Measurements from ENCODE around the gene MAGEA2.
"Not testable (repeated sequence)": the region's sequence is repeated elsewhere in the genome, so short reads cannot be mapped to it uniquely, and the experiment has no call there.

- not testable (repeated sequence) for TF ChIP-seq CTCF (IDR thresholded peaks at IDR 0.05; ENCODE audit: insufficient read depth, low read length, poor library complexity, severe bottlenecking); EZH2phosphoT487 (conservative IDR thresholded peaks at IDR 0.05; ENCODE audit: low read length)
Measured at GRCh38 chrX:152706500-152706899, 47.1 kb downstream of the MAGEA2 start.
